Stimulated activated CD4-positive, alpha-beta T cell treated with anti-CD3 and anti-CD28 coated beads, Interleukin-1b, Interleukin-23, amount 100 ng/mL, for 48 hours (primary cell): ENCODE measurements around the gene WSCD1.

ENCODE experiments used
- DNase-seq: peaks from one replicate; pipeline ENCODE4 v3.0.0-alpha.2; 2020

WSCD1 gene

GRCh38 chr17:6069539-6070429 is at the start of gene WSCD1:
TSS of gene WSCD1 (plus strand) at chr17:6070379. CDS start at chr17:6080659, 10,280 bp downstream.
- no peak for DNase-seq

- DNase-seq: no peak
Measured at GRCh38 chr17:6021011-6021400, 49.2 kb upstream of the WSCD1 start.

GRCh38 chr17:6021627-6022026 is 48.6 kb upstream of the WSCD1 start:
- no peak for DNase-seq

- DNase-seq: no peak
Measured at GRCh38 chr17:6023036-6023831, 46.9 kb upstream of the WSCD1 start.

GRCh38 chr17:6024576-6024975 is 45.6 kb upstream of the WSCD1 start:
- DNase-seq: no peak

- DNase-seq: no peak
Measured at GRCh38 chr17:6027342-6028024, 42.7 kb upstream of the WSCD1 start.

GRCh38 chr17:6028294-6028693 is 41.9 kb upstream of the WSCD1 start:
- DNase-seq: no peak

- DNase-seq: no peak
Measured at GRCh38 chr17:6035801-6036394, 34.3 kb upstream of the WSCD1 start.

- DNase-seq: no peak
Measured at GRCh38 chr17:6040504-6040903, 29.7 kb upstream of the WSCD1 start.

GRCh38 chr17:6041246-6041645 is 28.9 kb upstream of the WSCD1 start:
- no peak for DNase-seq

GRCh38 chr17:6043405-6043804 is 26.8 kb upstream of the WSCD1 start:
- no peak for DNase-seq

GRCh38 chr17:6044261-6044660 is 25.9 kb upstream of the WSCD1 start:
- DNase-seq: no peak

GRCh38 chr17:6045621-6046357 is 24.4 kb upstream of the WSCD1 start:
- no peak for DNase-seq

- DNase-seq: no peak
Measured at GRCh38 chr17:6046431-6046830, 23.7 kb upstream of the WSCD1 start.

GRCh38 chr17:6046931-6047330 is 23.2 kb upstream of the WSCD1 start:
- no peak for DNase-seq

GRCh38 chr17:6047966-6048365 is 22.2 kb upstream of the WSCD1 start:
- DNase-seq: no peak

- no peak for DNase-seq
Measured at GRCh38 chr17:6048486-6048885, 21.7 kb upstream of the WSCD1 start.

- no peak for DNase-seq
Measured at GRCh38 chr17:6052926-6053325, 17.3 kb upstream of the WSCD1 start.

- DNase-seq: no peak
Measured at GRCh38 chr17:6054372-6054771, 15.8 kb upstream of the WSCD1 start.

GRCh38 chr17:6056104-6056503 is 14.1 kb upstream of the WSCD1 start:
- DNase-seq: no peak

GRCh38 chr17:6057562-6057961 is 12.6 kb upstream of the WSCD1 start:
- DNase-seq: no peak

GRCh38 chr17:6059406-6059805 is 10.8 kb upstream of the WSCD1 start:
- DNase-seq: no peak
